GM18505 (cell line): Measurements from ENCODE around the gene IRS2.

Source experiments
- ATAC-seq: cut with Tn5 transposase; IDR thresholded peaks from one replicate; pipeline ENCODE4 v1.9.1; 2021; ENCODE audit not compliant: unreplicated experiment
- POLR2A ChIP-seq: IDR thresholded peaks from 4 replicates; pipeline ENCODE4 v1.6.1; 2011; ENCODE audit warnings: borderline replicate concordance; ENCODE audit not compliant: insufficient read depth, insufficient read length; ENCODE audit errors: extremely low read depth

The IRS2 gene

DNA sequence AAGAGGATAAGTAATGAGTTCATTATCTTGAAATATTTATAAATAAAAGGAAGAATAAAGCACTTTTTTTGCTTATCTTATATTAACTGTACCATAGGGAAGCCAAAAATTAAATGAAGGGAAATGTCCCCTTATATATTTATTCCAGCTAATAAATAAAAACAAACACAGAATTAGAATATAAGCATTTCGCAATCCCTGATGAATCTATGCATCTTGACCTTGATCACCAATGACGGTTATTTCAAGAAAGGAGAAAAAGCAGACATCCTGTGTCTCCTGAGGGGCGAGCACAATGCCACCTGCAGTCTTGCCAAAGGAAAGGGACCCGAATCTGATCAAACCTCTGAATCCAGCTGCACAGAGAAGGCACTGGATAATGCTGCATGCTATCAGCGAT is 29.3 kb upstream of the IRS2 start:
- no peak for TF ChIP-seq POLR2A
- no peak for ATAC-seq

GRCh38 chr13:109813663-109814062 is 27.3 kb upstream of the IRS2 start:
- no peak for TF ChIP-seq POLR2A
- ATAC-seq, result no peak

- TF ChIP-seq POLR2A, result no peak
- no peak for ATAC-seq
These were observed 26.0 kb upstream of the IRS2 start for GRCh38 chr13:109812382-109812781.

DNA sequence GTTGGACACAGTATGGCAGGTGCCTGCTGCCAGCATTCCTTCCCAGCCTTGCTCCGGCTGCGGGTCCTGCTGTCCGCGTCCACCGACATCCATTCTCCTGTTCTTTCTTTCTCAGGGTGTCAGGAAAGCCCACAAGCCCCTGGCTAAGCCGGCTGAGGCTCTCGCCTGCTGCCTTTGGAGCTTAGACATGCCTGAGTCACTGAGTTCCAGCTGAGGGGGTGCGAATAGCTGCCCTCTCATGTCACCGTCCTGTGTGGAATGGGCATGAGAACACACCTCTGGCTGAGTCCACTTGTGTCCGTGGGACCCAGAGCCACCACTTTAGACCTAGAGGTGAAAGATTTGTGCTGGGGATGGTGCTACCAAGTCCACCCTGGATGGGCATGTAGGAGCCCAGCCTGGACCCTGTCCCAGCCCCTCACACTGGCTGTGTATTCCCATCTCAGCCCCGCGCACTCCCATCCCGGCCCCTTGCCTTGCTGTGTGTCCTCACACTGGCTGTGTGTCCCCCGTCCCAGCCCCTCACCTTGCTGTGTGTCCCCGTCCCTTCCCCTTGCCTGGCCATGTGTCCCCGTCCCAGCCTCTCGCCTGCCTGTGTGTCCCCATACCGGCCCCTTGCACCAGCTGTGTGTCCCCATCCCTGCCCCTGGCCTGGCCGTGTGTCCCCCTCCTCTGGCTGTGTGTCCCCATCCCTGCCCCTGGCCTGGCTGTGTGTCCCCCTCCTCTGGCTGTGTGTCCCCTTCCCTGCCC is 24.6 kb upstream of the IRS2 start:
- ATAC-seq, result no peak
- TF ChIP-seq POLR2A, result no peak

GRCh38 chr13:109809216-109809932 is 23.0 kb upstream of the IRS2 start:
- ATAC-seq, result no peak
- TF ChIP-seq POLR2A, result no peak

DNA sequence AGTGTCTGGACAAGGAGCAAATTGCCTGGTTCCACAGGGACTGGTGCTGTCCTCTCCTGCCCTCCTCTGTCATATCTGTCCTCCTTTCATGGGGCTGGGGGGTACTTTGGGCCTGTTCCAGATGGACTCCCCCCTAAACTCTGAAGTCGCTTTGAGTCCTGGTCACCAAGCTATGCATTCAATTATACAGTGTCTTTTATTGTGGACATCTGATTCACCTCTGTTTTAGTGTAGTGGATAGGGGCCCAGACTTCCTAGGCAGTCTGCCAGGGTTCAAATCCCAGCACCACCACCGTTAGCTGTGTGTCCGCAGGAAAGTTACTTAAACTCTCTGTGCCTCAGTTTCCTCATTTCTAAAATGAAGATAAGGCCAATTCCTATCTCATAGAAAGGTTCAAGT is 21.0 kb upstream of the IRS2 start:
- ATAC-seq, result no peak

GRCh38 chr13:109804654-109805053 is 18.3 kb upstream of the IRS2 start:
- TF ChIP-seq POLR2A, result no peak
- ATAC-seq, result no peak

More for the DNA sequence above, 21.0 kb upstream of the IRS2 start:
- TF ChIP-seq POLR2A, result no peak

- ATAC-seq, result no peak
- TF ChIP-seq POLR2A, result no peak
These were observed 17.4 kb upstream of the IRS2 start for GRCh38 chr13:109803825-109804224.

DNA sequence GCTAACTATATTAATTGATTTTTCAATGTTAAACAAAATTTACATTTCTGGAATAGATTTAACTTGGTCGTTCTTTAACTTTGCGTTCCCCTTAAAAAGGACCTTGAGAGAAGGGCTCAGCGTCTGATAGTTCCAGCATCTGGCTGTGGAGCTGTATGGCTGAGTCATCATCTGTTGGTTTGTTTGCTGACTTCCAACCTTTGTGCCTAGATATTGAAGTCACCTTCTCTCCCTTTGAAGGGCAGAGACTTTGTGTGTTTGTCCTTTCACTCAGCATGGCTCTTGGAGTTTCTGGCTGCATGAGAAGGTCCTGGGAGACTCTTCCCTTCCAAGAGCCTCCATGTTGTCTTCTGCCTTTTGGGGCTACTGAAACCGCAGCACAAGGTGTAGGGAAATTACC is 16.6 kb upstream of the IRS2 start:
- ATAC-seq, result no peak
- TF ChIP-seq POLR2A, result no peak

DNA sequence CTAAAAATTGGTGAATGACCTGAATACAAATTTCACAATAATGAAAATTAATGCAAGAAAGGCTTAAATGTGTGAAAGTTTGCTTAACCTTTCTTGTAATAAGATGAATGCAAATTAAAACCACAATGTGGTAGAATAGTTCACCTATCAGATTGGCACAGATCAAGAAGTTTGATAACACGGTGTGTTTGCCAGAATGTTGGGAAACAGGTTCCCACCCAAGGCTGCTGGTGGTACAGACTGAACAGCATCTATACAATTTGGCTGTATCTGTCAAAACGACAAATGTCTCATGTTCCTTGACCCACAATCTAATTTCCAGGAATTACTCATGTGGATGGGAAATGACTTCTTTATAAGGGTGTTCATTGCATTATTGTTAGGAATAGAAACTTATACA is 8.6 kb upstream of the IRS2 start:
- no peak for ATAC-seq
- no peak for TF ChIP-seq POLR2A

DNA sequence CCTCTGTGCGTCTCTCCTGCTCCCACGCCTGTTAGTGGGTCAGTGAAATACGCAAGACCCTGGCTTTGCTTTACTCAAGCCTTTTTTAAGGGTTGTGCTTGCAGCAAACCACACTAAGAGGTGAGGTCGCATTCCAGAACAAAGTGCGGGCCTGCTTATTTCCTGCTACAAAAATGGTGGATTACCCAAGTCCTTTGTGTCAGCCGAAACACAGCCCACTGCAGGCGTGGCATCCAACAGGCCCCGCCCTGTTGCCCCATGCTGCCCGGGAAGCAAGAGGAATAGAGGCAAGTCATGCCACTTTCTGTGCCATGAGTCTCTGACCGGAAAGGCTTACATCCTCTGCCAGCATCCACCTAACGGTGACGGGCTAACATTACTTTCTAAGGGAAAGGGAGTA is 7.7 kb upstream of the IRS2 start:
- no peak for ATAC-seq

DNA sequence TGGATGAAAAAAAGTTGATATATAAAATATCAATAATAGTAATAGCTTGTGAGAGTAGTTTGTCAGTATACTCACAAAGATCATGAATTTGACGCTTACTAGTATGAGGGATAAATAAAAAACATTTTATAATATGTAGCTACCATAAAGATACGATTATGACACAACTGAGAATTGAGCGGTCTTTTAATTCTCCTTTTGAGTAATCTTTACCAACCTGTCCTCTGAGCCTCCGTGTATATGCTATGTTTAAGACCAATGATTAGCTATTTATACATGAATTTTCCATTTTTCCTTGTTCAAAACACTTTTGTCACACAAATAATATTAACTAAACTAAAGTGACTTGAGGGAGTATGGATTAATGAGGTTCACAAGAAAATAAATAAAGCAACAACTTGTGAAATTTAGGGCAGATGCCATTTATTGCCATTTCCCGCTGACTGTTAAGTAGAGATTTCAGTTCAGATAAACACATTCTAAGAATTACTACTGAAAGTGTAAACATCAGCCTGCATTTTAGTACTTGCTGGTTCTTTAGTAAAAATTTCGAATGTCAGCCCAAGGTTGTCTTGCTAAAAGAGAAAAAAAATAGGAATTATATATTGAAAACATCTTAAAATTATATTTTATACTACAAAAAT is 6.2 kb upstream of the IRS2 start:
- TF ChIP-seq POLR2A, result no peak
- ATAC-seq, result no peak

More for the DNA sequence above, 7.7 kb upstream of the IRS2 start:
- no peak for TF ChIP-seq POLR2A

DNA sequence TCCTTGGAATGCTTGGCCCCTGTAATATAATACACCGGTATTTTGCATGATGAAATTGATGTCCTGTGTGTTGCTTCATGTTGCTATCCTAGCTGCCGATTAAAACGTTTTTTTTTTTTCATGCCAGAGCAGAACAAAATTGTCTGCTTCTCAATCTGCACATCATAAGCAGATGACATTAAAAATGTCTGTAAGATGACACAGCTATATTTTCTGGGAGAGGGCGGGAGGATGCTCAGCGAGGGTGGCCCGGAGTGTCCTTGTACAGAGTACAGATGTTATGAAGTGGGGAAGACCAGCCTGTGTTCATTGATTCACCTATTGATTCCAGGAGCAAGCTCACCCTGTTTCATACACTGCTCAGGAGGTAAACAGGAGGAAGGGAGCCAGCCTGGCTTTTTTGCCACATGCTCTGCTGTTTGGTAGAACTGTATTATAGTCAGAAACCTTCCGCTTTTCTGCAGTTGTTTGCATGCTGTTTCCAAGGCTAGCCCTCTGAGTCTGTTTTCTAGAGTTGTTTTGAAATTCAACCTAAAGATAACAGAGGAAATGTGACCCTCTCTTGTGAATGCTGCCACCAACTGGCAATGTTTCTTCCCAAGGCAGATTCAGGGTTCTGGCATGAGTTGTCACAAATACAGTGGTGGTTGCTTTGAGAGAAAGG is 4.7 kb upstream of the IRS2 start:
- no peak for TF ChIP-seq POLR2A
- no peak for ATAC-seq

- TF ChIP-seq POLR2A, result no peak
- ATAC-seq, result no peak
These were observed 3.7 kb upstream of the IRS2 start for GRCh38 chr13:109790086-109790485.

- no peak for TF ChIP-seq POLR2A
- no peak for ATAC-seq
These were observed 2.9 kb upstream of the IRS2 start for GRCh38 chr13:109789262-109789661.
